ENCODE measurements around the gene COBL.

Gene COBL

DNA sequence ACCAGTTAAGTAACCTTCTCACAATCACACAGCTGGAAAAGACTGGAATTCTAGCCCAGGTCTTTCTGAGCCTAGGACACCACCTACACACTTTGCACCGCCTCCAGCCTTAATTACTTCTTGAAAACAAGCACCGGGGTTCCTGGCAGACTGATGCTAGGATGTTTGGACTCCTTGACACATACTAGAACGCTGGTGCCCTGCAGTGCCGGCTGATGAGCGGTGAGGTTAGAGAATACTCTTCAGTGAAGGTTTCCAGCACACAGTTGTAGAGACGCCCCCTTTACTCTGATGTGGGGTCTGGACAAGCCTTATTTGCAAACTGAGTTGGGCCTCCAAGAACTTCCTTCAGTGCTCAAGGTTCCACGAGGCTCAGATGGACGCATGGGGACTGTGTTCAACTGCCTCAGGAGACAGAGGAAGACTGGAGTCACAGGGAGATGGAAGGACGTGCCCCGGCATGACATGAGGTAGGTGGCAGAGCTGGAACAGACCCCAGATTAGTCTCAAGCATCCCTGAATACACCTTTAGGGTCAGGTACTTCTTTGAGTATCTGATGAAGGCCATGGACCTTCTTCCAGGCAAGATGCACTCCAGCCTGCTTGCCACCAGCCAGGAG lies 89.6 kb downstream of the COBL start:
- ChIA-PET POLR2A (no interaction called here), CTCF (no interaction called here)
- no peak for DNase-seq (ENCODE audit: extremely low spot score)
- TF ChIP-seq ZNF384 (IDR thresholded peaks at IDR 0.05), result no peak
- no peak for TF ChIP-seq BHLHE40 (IDR thresholded peaks at IDR 0.05; ENCODE audit: borderline replicate concordance)
- no peak for TF ChIP-seq CTBP1 (IDR thresholded peaks at IDR 0.05; ENCODE audit: borderline replicate concordance)

DNA sequence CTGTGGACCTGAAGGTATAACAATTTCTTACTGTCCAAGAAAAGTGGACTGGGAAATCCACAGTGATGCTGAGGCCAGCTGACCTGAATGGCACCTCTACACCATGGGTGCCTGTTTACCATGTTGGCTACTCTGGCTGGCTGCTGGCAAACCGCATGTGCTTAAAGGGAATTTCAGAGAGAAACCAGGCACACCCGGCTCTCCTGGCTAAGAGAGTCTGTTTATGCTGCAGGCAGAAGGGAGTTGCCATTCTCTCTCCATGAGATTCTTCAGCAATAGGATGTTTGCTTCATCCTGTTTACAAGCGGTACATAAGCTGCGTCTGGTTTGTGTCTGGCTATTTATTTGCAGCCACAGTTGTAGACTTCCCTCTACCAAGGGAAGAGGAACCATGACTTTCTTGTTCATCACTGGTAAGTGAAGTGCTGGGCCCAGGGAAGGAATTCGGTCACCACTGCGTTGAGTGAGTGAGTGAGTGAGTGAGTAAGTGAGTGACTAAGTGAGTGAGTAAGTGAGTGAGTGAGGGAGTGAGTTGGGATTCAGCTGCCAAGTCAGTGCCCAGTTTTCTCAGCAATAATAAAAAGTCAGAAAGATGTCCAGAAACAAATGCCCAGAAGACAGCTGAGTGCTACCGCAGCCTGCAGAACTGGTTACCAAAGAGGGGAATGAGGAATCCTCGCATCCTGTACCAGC lies 90.4 kb downstream of the COBL start:
- ChIA-PET CTCF (no interaction called here), POLR2A (no interaction called here)
- no peak for TF ChIP-seq FOXA1 (IDR thresholded peaks at IDR 0.05)
- no peak for TF ChIP-seq SP1 (IDR thresholded peaks at IDR 0.05)
- no peak for TF ChIP-seq HDGF (IDR thresholded peaks at IDR 0.05; ENCODE audit: borderline replicate concordance)
- TF ChIP-seq FOXK2 (IDR thresholded peaks at IDR 0.05), result no peak
- TF ChIP-seq BHLHE40 (IDR thresholded peaks at IDR 0.05; ENCODE audit: borderline replicate concordance), result no peak
- no peak for TF ChIP-seq FOXM1 (IDR thresholded peaks at IDR 0.05; ENCODE audit: borderline replicate concordance)
- TF ChIP-seq SUZ12 (IDR thresholded peaks at IDR 0.05), result no peak
- no peak for TF ChIP-seq ELF4 (IDR thresholded peaks at IDR 0.05)
- TF ChIP-seq, protein P1, sequence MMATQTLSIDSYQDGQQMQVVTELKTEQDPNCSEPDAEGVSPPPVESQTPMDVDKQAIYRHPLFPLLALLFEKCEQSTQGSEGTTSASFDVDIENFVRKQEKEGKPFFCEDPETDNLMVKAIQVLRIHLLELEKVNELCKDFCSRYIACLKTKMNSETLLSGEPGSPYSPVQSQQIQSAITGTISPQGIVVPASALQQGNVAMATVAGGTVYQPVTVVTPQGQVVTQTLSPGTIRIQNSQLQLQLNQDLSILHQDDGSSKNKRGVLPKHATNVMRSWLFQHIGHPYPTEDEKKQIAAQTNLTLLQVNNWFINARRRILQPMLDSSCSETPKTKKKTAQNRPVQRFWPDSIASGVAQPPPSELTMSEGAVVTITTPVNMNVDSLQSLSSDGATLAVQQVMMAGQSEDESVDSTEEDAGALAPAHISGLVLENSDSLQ (IDR thresholded peaks at IDR 0.05), result no peak
- no peak for TF ChIP-seq NFRKB (IDR thresholded peaks at IDR 0.05)
- no peak for DNase-seq (ENCODE audit: extremely low spot score)

DNA sequence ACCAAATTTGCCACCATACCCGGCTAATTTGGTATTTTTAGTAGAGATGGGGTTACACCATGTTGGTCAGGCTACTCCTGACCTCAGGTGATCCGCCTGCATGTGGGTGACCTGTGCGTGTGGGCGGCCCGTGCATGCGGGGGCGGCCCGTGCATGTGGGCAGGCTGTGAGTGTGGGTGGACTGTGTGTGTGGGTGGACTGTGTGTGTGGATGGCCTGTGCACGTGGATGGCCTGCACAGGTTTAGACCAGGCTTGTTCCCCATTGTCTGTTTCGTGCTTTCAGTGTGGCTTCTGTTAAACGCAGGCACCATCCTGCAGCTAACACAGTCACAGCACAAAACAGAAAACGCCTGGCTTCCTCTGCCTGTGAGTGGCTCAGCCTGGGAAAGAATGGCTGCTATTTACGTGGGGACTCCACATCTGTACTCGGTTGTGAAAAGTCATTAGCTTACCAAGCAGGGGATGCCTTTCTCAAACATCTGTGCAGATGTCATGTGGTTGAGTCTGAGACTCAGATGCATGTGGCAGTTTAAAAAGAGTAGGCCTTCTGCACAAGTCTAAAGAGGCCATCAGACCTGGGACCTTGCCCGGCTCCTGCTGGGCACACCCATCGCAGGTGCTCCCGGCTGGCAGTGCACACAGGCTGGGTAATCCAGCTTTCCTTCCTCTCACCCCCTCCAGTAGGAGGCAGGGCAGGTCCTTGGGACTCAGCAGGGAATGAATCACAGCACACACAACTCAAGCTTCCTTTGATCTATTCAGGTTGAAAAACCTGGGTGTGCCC lies 91.6 kb downstream of the COBL start:
- peak; percentile 26 for DNase-seq (ENCODE audit: extremely low spot score)
- TF ChIP-seq SP1 (IDR thresholded peaks at IDR 0.05), result no peak
- TF ChIP-seq CTBP1 (IDR thresholded peaks at IDR 0.05; ENCODE audit: borderline replicate concordance), result no peak
- TF ChIP-seq FOXA1 (IDR thresholded peaks at IDR 0.05), result no peak
- no peak for TF ChIP-seq HDGF (IDR thresholded peaks at IDR 0.05; ENCODE audit: borderline replicate concordance)
- POLR2A ChIA-PET, result no interaction called here
- CTCF ChIA-PET, result interaction anchor here (0.6 to 1.4 kb wide), 5 partner anchors 62 to 1019 kb away, joined by 3 to 6 read pairs (median 4); no protein-coding TSS in a partner anchor

DNA sequence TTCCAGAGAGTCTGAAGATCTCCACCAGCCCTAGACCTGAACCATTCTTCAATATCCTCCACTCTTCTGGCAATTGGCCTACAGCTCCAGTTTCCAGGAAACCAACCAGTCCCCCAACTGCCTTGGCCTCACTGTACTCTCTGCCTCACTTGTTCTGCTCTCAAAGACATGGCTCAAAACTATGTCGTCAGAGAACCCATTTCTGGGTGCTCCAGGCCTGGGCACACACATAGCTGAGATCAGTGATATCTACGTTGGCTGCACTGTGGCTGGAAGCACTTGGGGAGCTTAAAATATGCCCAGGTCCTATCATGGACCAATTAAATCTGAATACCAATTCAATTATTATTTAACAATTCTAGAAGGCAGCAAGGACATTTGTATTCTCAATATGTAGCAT lies 93.1 kb downstream of the COBL start:
- POLR2A ChIA-PET, result no interaction called here
- CTCF ChIA-PET, result interaction anchor here (1.4 kb wide), 1 partner anchor 143 kb away, joined by 3 read pairs; no protein-coding TSS in a partner anchor
- no peak for DNase-seq (ENCODE audit: extremely low spot score)
- TF ChIP-seq CTBP1 (IDR thresholded peaks at IDR 0.05; ENCODE audit: borderline replicate concordance) (no peak), FOXA1 (IDR thresholded peaks at IDR 0.05) (no peak), ARNT (IDR thresholded peaks at IDR 0.05) (no peak), FOXM1 (IDR thresholded peaks at IDR 0.05; ENCODE audit: borderline replicate concordance) (no peak), NFRKB (IDR thresholded peaks at IDR 0.05) (no peak), BHLHE40 (IDR thresholded peaks at IDR 0.05; ENCODE audit: borderline replicate concordance) (no peak), FOXK2 (IDR thresholded peaks at IDR 0.05) (no peak), SP1 (IDR thresholded peaks at IDR 0.05) (no peak), LEF1 (IDR thresholded peaks at IDR 0.05; ENCODE audit: borderline replicate concordance) (no peak), ZNF384 (IDR thresholded peaks at IDR 0.05) (no peak), ELF4 (IDR thresholded peaks at IDR 0.05) (no peak)
- TF ChIP-seq, protein P1 (IDR thresholded peaks at IDR 0.05), result no peak

DNA sequence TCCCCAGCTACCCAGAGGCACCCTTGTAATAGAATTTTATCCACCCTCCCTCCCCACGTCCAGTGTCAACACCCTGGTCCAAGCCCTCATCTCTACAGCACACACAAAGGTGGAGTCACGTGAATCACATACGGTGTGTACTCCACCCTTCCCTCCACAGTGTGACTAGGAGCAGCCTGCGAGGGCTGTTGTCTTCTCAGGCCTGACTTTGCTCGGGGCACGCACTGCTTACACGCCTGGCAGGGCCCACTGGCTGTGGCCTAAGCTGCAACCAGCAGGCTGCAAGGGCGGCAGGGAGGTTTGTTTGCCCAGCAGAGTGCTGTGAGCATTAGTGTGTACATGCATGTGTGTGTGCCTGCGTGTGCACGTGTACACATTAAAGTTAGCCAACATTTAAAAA lies 93.7 kb downstream of the COBL start:
- POLR2A ChIA-PET, result no interaction called here
- TF ChIP-seq ARNT (IDR thresholded peaks at IDR 0.05) (no peak), SP1 (IDR thresholded peaks at IDR 0.05) (no peak), NFRKB (IDR thresholded peaks at IDR 0.05) (no peak), ELF4 (IDR thresholded peaks at IDR 0.05) (no peak), TARDBP (IDR thresholded peaks at IDR 0.05) (no peak), FOXM1 (IDR thresholded peaks at IDR 0.05; ENCODE audit: borderline replicate concordance) (no peak), CTBP1 (IDR thresholded peaks at IDR 0.05; ENCODE audit: borderline replicate concordance) (no peak), L3MBTL2 (conservative IDR thresholded peaks at IDR 0.05) (no peak), LEF1 (IDR thresholded peaks at IDR 0.05; ENCODE audit: borderline replicate concordance) (no peak), SUZ12 (IDR thresholded peaks at IDR 0.05) (no peak), FOXA1 (IDR thresholded peaks at IDR 0.05) (no peak), ZNF384 (IDR thresholded peaks at IDR 0.05) (no peak), BHLHE40 (IDR thresholded peaks at IDR 0.05; ENCODE audit: borderline replicate concordance) (no peak), FOXK2 (IDR thresholded peaks at IDR 0.05) (no peak), HDGF (IDR thresholded peaks at IDR 0.05; ENCODE audit: borderline replicate concordance) (no peak)
- TF ChIP-seq, protein P1 (IDR thresholded peaks at IDR 0.05), result no peak
- no peak for DNase-seq (ENCODE audit: extremely low spot score)
- CTCF ChIA-PET, result no interaction called here

DNA sequence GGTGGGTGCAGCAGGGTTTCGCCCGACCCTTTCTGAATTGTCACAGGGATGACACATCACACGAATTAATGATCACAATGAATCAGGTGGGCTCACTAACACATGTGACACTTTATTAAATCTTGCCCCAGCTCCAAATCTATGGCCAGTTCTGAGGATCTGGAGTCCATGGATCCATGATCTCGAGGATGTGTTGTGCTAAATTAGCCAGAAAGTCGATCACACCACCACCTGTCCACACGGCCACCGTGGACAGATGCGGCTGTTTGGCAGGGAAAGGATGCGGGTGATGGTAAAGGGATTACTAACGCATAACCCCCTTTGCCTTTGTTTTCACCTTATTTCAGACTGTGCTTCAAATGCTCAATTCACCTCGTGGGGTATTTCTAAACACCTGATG lies 96.4 kb downstream of the COBL start:
- DNase-seq (ENCODE audit: extremely low spot score), result no peak
- POLR2A ChIA-PET, result no interaction called here
- TF ChIP-seq SP1 (IDR thresholded peaks at IDR 0.05) (no peak), ARNT (IDR thresholded peaks at IDR 0.05) (no peak), CTBP1 (IDR thresholded peaks at IDR 0.05; ENCODE audit: borderline replicate concordance) (no peak), LEF1 (IDR thresholded peaks at IDR 0.05; ENCODE audit: borderline replicate concordance) (no peak), HDGF (IDR thresholded peaks at IDR 0.05; ENCODE audit: borderline replicate concordance) (no peak), TARDBP (IDR thresholded peaks at IDR 0.05) (no peak), FOXK2 (IDR thresholded peaks at IDR 0.05) (no peak), NFRKB (IDR thresholded peaks at IDR 0.05) (no peak), FOXM1 (IDR thresholded peaks at IDR 0.05; ENCODE audit: borderline replicate concordance) (no peak), L3MBTL2 (conservative IDR thresholded peaks at IDR 0.05) (no peak), BHLHE40 (IDR thresholded peaks at IDR 0.05; ENCODE audit: borderline replicate concordance) (no peak), ZNF384 (IDR thresholded peaks at IDR 0.05) (no peak), SUZ12 (IDR thresholded peaks at IDR 0.05) (no peak), ELF4 (IDR thresholded peaks at IDR 0.05) (no peak), FOXA1 (IDR thresholded peaks at IDR 0.05) (no peak)
- TF ChIP-seq, protein P1 (IDR thresholded peaks at IDR 0.05), result no peak
- CTCF ChIA-PET, result no interaction called here
